Measurements from ENCODE around the gene SPRED3. TPM values are rescaled to one million over a fixed set of nuclear protein-coding genes. Genes with fewer than 3 reads are reported as not detected.
A peak's percentile ranks its signal among the peaks of the same experiment; 100 is the strongest.

SPRED3 gene
- total and polyA plus RNA-seq, 2 of the 8 experiments (the other 6 are each of a cell fraction or from before 2014, with no cell fraction given) = 8.1 to 10.3 TPM

DNA sequence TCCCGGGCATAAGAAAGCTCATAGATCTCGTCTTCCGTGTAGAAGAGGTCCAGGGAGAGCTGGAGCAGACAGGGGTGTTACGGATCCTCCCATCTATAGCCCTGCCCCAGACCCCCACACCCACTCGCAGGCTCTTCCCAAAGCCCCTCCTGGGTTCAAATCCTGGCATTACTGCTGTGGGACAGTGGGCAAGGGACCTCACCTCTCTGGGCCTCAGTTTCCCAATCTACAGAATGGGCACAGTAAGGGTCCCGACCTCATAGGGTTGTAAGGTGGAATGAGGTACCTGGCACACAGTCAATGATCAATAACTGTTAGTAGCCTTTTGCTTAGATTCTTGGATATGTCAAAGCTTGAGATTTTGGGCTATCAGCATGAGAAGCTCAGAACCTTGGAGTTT is 24.9 kb downstream of the SPRED3 start:
- H2AFZ ChIP-seq (ENCODE audit: low read length) = no peak overlapping the region
- 91% methylated on average over 5 of the region's 6 CpGs; no CpG with 5 or more reads in 1 of the 2 experiments for WGBS, 2 experiments (ENCODE audit: extremely low coverage in 1 of 2, insufficient coverage in 1 of 2, insufficient read length in 1 of 2, insufficient replicate concordance in 2 of 2, low coverage in 1 of 2, low lambda C conversion rate in 2 of 2, missing lambda C conversion rate in 1 of 2)
- POLR2A ChIA-PET (ENCODE audit: partially characterized antibody) = interaction anchor here (1.0 to 1.8 kb wide), 4 partner anchors 11 to 191 kb away, joined by 3 to 4 read pairs (median 3); no protein-coding TSS in a partner anchor

More for the DNA sequence above, 24.9 kb downstream of the SPRED3 start:
- H3K4me3 ChIP-seq (ENCODE audit: extremely low read depth in 1 of 4, insufficient read depth in 2 of 4, low read depth in 3 of 4, low read length in 4 of 4) = no peak overlapping the region
- H4K5ac ChIP-seq (ENCODE audit: insufficient read length, low read depth, low read length) = no peak overlapping the region
- no peak for FAIRE-seq
- no peak overlapping the region for H2BK5ac ChIP-seq (ENCODE audit: low read depth, low read length)
- H3K4ac ChIP-seq (replicated peaks; ENCODE audit: insufficient read length, low read depth, low read length) = no peak overlapping the region
- H3K4me2 ChIP-seq (ENCODE audit: insufficient read depth in 1 of 2, low read depth in 2 of 2, low read length in 2 of 2) = no peak overlapping the region
- peaks cover 0 to 4% (median 1%) of the 10 kb centered on the region in 4 experiments; a peak in 3 of 7 replicates for H3K27me3 ChIP-seq (replicated peaks in 1 of 4; ENCODE audit: control insufficient read depth in 3 of 4, extremely low read depth in 1 of 4, insufficient read depth in 3 of 4, low read length in 3 of 4)
- no peak overlapping the region for H3K18ac ChIP-seq (ENCODE audit: extremely low read depth, low read length)
- no peak overlapping the region for H2BK120ac ChIP-seq (replicated peaks; ENCODE audit: low read depth, low read length)
- CTCF ChIA-PET (ENCODE audit: partially characterized antibody) = interaction anchor here (0.6 to 5.7 kb wide), 6 partner anchors 9 to 27 kb away, joined by 3 to 32 read pairs (median 4); partner anchors contain the start of genes FAM98C and RASGRP4
- no peak overlapping the region for H3K56ac ChIP-seq (replicated peaks; ENCODE audit: insufficient read length, low read depth, low read length)
- H3K79me1 ChIP-seq (ENCODE audit: low read depth, low read length) = no peaks in the 10 kb centered on the region; the same call in 1 of the 2 replicates
- no peak overlapping the region for H3K9ac ChIP-seq (replicated peaks in 1 of 4; ENCODE audit: extremely low read depth in 1 of 4, low read depth in 3 of 4, low read length in 3 of 4)
- H3K79me2 ChIP-seq (ENCODE audit: control insufficient read depth in 1 of 2, insufficient read depth in 2 of 2, low read length in 2 of 2) = no peaks in the 10 kb centered on the region
- H2BK20ac ChIP-seq (ENCODE audit: low read length) = no peak overlapping the region
- H3K23me2 ChIP-seq (ENCODE audit: low read depth, low read length) = peaks cover 6% of the 10 kb centered on the region
- no peak overlapping the region for H2BK15ac ChIP-seq (ENCODE audit: low read length)
- no peaks in the 10 kb centered on the region for H3K9me3 ChIP-seq (ENCODE audit: insufficient read depth in 2 of 2, low read depth in 1 of 2, low read length in 1 of 2)
- DNase-seq (ENCODE audit: low read depth in 1 of 2, low spot score in 2 of 2) = no peak
- H3K4me1 ChIP-seq (replicated peaks in 1 of 4; ENCODE audit: control insufficient read depth in 3 of 4, insufficient read depth in 4 of 4, low read length in 3 of 4) = peaks cover 0 to 10% (median 8%) of the 10 kb centered on the region in 4 experiments; a peak in 5 of 7 replicates
- no peaks in the 10 kb centered on the region for H4K20me1 ChIP-seq (replicated peaks in 1 of 2; ENCODE audit: control insufficient read depth in 1 of 2, insufficient read depth in 2 of 2, low read length in 2 of 2)
- TF ChIP-seq BCL11A (IDR thresholded peaks at IDR 0.05; ENCODE audit: low read depth in 2 of 2, low read length in 2 of 2) = no peak
- 0 out of 2 replicates have a peak, but pooled peaks have one; percentile 55 for TF ChIP-seq KDM1A (IDR thresholded peaks at IDR 0.05; ENCODE audit: borderline replicate concordance, low read length)
- H4K8ac ChIP-seq (ENCODE audit: extremely low read depth, insufficient read depth, low read length) = no peak overlapping the region
- no peak overlapping the region for H2AK5ac ChIP-seq (ENCODE audit: low read depth, low read length)
- H3K14ac ChIP-seq (ENCODE audit: insufficient read length) = no peak overlapping the region
- no peak overlapping the region for H3K23ac ChIP-seq (ENCODE audit: insufficient read length)
- no peaks in the 10 kb centered on the region for H3K36me3 ChIP-seq (ENCODE audit: control insufficient read depth in 2 of 4, insufficient read depth in 4 of 4, low read length in 3 of 4)
- H3K27ac ChIP-seq (ENCODE audit: low read depth, low read length) = no peak overlapping the region
- H2BK12ac ChIP-seq (ENCODE audit: low read depth, low read length) = no peak overlapping the region
- no peak overlapping the region for H4K91ac ChIP-seq (replicated peaks; ENCODE audit: insufficient read length, low read length)
